HG02798 (cell line): ENCODE results near the gene JADE2.
"Not testable (repeated sequence)": the region's sequence is repeated elsewhere in the genome, so short reads cannot be mapped to it uniquely, and the experiment has no call there.

Source experiments
- ATAC-seq: cut with Tn5 transposase; IDR thresholded peaks from one replicate; pipeline ENCODE4 v1.9.1; 2021; ENCODE audit warnings: mild to moderate bottlenecking; ENCODE audit not compliant: unreplicated experiment, poor library complexity

Gene JADE2

GRCh38 chr5:134547579-134547978 lies 22.1 kb downstream of the JADE2 start:
- no peak for ATAC-seq

- no peak for ATAC-seq
These were observed 22.7 kb downstream of the JADE2 start for GRCh38 chr5:134547999-134548658.

- no peak for ATAC-seq
These were observed 24.2 kb downstream of the JADE2 start for GRCh38 chr5:134549714-134550113.

GRCh38 chr5:134550271-134551214 lies 25.1 kb downstream of the JADE2 start:
- no peak for ATAC-seq

- no peak for ATAC-seq
These were observed 26.4 kb downstream of the JADE2 start for GRCh38 chr5:134551901-134552300.

GRCh38 chr5:134552301-134552700 lies 26.8 kb downstream of the JADE2 start:
- ATAC-seq, result no peak

DNA sequence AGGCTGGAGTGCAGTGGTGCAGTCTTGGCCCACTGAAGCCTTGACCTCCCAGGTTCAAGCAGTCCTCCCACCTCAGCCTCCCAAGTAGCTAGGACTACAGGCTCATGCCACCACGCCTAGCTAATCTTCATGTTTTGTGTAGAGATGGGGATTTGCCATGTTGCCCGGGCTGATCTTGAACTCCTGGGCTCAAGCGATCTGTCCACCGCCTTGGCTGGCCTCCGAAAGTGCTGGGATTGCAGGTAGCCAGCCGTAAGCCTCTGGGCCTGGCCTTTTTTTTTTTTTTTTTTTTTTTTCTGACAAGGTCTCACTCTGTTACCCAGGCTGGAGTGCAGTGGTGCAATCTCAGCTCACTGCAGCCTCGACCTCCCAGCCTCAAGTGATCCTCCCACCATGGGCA lies 27.2 kb downstream of the JADE2 start:
- not testable (repeated sequence) for ATAC-seq

DNA sequence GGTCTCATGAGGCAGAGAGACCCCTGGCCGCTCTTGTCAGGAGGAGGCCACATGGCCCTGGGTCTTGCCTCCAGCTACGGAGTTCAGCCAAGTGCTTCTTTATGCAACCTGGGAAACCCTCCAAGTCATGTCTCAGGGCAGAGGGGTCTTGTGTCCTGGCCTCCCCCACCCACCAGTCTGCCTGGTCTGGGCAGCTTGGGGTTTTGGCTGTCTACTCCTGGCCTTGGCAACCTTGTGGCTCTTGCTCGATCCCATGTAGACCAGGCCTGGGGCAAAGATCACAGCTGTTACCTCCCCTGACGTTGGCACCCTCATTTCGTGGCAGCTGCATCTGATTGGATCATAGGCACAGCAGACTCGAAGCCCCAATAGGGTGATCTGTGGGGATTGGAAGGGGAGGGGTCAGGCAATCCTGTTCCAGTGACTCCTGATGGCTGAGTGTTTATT lies 28.4 kb downstream of the JADE2 start:
- no peak for ATAC-seq

DNA sequence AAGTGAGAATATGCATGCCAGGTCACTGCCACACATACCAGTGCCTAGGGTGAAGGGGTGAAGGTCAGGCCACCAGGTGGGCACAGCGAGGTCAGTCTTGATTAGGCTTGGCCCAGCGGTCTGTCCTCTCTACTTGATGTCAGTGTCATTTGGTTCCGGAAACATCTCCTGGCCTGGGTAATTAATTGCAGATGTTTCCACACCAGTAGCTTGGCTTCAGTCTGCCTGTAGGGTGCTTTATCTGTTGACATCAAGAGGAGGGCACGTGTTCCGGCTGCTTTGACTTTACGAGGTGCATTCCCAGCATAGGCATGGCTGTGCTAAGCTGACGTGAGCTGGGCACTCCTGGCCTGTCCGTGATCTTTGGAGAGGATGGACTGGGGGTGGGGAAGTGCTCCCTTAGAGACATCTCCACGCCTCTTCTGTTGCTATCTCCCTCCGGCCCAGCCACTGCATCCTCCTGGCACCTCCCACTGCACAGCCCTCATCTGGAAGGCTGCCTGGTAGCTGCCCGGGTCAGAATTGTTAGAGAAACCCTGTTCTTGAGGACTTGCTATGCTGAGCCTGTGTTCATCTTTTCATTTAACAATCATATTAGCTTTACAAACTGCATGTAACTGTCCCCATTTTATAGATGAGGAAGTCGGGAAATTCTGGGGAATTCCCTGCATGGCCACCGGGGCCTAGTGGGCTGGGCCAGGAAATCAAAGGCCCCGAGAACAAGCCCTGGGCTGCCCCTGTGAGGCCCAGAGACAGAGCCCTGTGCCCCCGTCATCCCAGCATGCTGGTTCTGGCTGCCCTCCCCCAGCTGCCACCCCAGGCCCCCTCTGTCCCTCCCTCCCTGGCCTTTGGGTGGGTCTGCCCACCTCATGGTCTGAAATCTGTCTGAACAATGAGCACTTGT lies 29.1 kb downstream of the JADE2 start:
- ATAC-seq, result peak; percentile 43

GRCh38 chr5:134555223-134555889 lies 29.9 kb downstream of the JADE2 start:
- no peak for ATAC-seq

- ATAC-seq, result peak; percentile 42
These were observed 30.4 kb downstream of the JADE2 start for GRCh38 chr5:134555890-134556311.

- ATAC-seq, result not testable (repeated sequence)
These were observed 31.1 kb downstream of the JADE2 start for GRCh38 chr5:134556588-134556987.

DNA sequence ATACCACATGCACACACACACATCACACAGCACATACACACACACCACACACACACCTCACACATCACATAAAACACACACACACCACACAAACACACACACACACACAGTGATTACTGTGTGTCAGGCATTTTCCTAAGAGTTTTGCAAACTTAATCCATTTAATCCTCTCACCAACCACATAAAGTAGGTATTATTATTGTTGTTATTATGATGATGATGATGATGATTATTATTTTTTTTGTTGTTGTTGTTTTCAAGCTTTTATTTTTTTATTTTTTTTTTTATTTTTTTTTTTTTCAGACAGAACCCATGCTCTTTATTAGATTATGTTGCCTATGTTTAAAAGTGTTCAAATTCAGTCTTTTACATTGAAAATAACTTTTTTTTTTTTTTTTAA lies 31.5 kb downstream of the JADE2 start:
- ATAC-seq, result no peak

DNA sequence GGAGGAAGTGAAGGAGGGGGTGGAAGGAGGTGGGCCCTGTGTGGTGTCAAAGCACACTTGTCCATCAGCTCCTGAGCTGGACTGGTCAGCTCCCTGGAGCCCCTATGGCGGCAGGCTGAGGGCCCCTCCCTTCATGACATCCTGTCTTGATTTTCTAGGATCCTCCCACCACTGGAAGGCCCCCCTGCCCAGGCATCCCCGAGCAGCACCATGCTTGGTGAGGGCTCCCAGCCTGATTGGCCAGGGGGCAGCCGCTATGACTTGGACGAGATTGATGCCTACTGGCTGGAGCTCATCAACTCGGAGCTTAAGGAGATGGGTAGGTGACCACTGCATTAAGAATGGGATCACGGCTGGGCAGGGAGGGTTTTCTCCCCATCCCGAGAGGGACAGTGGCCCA lies 34.2 kb downstream of the JADE2 start:
- ATAC-seq, result no peak

DNA sequence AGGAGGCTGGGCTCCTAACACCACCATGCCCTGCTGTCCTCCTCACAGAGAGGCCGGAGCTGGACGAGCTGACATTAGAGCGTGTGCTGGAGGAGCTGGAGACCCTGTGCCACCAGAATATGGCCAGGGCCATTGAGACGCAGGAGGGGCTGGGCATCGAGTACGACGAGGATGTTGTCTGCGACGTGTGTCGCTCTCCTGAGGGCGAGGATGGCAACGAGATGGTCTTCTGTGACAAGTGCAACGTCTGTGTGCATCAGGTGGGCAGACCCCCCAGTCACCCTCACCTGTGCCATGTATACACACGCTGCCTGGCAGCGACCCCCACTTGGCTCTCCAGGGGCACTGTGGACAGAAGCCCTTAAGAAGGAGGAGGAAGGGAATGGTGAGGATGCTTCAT lies 35.2 kb downstream of the JADE2 start:
- no peak for ATAC-seq

DNA sequence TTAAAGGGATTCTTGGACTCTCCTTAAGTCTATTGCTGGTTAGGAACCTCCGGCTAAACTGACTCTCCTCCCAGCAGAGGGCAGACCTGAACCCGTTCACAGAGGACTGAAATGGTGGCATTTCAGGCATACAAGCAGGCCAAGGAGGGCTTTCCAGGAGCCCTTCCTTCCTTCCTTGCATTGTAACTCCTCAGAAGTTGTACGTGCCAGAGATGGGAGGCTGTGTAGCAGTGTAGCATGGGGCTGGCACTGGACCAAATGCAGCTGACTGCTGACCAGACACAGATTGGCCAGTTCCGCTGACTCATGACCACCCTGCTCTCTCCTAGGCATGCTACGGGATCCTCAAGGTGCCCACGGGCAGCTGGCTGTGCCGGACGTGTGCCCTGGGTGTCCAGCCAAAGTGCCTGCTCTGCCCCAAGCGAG lies 36.4 kb downstream of the JADE2 start:
- no peak for ATAC-seq

- no peak for ATAC-seq
These were observed 37.8 kb downstream of the JADE2 start for GRCh38 chr5:134563221-134563620.

- no peak for ATAC-seq
These were observed 38.5 kb downstream of the JADE2 start for GRCh38 chr5:134563962-134564361.

- no peak for ATAC-seq
These were observed 38.9 kb downstream of the JADE2 start for GRCh38 chr5:134564396-134564795.
